GM21390 (cell line): ENCODE measurements around the gene ARSK.
"Not testable (repeated sequence)": the region's sequence is repeated elsewhere in the genome, so short reads cannot be mapped to it uniquely, and the experiment has no call there.

ENCODE experiments used
- ATAC-seq: cut with Tn5 transposase; IDR thresholded peaks from one replicate; pipeline ENCODE4 v1.9.1; 2021; ENCODE audit not compliant: unreplicated experiment

ARSK gene

DNA sequence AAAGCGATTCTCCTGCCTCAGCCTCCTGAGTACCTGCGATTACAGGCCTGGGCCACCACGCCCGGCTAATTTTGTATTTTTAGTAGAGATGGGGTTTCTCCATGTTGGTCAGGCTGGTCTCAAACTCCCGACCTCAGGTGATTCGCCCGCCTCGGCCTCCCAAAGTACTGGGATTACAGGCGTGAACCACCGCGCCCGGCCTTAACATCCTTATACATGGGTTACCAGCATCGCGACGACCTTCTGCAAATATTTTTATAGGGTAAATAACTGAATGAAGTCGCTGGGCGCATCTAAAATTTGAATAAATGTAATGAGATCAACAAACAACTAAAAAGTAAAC is 91.3 kb downstream of the ARSK start:
- ATAC-seq, result not testable (repeated sequence)

DNA sequence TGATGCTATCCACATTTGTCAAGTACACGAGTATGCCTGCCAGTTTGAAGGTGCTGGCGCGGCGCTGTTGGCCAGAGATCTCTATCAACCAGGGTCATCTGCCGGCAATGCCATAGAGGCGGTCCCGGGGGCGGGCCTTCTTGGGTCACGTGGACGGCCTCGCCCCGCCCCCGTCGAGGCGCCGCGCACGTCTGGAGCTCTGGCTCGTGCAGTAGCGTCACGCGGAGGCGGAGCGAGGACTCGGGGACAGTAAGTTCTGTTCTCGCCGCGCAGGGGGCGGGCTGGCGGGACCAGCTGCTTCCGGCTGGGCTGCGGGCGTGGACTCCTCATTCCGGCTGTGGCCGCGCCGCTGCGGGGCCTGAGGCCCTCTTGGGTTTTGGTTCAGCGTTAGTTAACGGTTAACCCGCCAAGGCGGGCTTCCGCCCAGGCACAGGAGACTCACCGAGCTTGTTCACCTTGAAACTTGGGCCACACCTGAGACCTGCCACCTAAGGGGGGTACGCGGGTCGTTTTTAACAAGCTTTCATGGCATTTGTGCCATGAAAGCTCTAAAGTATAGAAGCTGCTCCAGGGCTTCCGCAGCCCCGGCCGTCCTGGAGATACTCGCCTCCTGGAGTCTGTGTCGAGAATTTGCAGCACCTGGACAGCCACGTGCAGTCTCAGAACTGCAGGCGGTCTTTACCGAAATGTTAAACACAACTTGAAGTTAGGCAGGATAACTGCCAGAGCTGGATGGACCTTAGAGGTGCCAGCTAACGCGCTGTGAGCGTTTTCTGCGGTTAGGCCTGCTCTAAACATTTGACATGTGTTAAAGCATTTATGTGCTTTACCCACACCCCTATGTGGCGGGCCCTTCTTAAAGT is 91.9 kb downstream of the ARSK start, which contains the start of gene RFESD:
RFESD (plus strand) TSS at position 209 of the 863 bp plus-strand sequence. CDS start 5,495 bp downstream, outside the sequence.
- peak; percentile 97 for ATAC-seq

DNA sequence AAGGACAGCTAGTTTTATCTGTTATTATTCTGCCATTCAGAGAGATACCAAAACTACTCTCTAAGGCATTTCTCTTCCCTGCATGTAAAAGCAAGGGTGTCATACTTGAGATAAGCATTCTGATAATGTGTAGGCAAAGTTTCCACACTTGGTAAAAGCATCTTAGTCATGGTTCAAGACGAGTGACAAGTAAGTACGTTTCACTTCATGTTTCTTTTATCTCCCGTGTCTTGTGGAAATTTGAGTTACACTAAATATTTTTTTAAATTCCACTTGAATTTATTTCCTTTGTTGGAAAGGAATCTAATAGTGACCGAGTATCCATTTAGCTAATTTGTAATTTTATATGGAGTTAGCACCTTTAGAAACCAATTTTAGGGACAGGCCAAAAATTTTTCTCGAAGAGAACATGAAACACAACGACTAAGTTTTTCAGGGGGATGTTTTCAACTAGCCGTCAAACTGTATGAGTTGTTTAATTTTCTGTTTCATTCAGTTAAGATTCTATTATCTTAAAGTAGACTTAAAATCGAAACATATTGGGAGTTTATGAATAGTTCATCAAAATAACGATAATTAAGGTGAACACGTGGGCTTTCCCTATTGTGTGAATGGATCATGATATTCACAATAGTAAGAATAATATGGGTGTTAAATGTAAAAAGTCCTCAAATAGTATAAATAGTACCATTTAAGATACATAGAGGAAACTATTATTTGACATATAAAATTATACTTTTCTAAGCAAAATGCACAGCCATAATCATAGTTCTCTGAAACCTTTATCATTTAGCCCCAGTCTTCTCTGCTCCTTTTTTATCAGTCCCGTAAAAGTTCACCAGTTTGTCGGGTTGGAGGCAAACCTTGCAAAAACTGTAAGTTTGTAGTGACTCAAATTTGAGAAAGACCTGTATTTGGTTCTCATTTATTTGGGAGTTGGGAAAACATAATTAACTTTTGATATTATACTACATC is 93.3 kb downstream of the ARSK start:
- ATAC-seq, result no peak

DNA sequence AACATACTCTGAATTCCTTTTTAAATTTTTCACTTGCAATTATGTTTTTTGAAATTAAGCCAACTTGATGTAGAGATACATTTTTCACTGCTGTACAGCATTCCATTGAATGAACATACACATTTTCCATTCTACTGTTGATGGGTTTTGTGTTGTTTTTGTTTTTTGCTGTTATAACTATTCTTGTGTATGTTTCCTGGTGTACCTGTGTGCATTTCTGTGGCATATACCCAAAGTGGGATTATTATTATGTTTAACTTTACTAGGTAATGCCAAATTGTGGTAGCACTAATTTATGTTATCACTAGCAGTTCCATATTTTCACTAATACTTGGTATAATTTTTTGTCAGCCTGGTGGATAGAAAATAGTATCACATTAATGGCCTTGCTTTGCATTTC is 94.4 kb downstream of the ARSK start:
- no peak for ATAC-seq

DNA sequence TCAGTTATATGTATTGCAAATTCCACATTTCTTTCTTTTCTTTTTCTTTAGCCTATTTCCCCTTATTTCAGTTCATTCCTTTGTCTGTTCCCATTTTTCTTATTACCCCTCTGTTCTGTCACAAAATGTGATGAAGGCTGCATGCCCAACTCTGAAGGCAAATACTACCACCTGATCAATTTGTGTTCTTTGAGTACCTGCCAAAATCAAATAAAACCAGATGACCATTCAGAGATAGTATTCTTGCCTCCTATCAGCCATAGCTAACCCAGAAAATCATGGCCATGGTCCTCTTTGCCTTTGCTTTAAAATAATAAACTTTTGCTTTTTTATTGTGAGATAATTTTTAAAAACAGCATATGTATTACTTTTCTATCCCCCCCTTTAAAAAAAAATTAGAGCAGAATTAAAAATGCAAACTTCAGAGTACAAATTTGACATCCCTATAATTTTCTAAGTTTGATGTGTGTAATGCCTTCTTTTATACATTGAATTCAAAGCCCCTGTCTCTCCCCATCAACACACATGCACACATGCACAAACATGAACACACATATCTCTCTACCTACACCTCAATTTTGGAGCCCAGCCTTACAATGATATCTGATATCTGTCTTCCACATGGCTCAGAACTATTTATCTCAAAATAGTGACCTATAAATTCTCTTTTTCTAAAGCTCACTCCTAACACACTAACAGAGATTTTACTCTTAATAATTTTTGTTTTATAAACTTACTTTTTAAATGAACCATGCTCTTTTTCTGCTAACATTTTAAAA is 95.1 kb downstream of the ARSK start:
- no peak for ATAC-seq

DNA sequence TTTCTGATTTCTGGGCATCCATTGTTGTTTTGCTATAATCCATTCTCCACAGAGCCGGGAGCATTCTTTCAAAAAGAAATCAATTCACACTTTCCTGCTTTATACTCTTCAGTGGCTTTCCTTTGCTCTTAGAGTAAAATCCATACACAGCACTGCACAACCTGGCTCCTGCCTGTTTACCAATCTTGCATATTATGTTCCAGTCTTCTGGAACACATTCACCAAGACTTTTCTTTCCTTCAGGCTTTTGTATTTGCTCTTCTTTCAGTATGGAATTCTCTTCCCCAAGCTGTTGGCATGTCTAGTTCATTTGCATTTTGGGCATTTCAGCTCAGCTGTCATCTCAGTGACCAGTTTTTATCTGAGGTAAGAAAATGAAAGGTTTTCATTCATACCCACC is 97.9 kb downstream of the ARSK start:
- ATAC-seq, result no peak

DNA sequence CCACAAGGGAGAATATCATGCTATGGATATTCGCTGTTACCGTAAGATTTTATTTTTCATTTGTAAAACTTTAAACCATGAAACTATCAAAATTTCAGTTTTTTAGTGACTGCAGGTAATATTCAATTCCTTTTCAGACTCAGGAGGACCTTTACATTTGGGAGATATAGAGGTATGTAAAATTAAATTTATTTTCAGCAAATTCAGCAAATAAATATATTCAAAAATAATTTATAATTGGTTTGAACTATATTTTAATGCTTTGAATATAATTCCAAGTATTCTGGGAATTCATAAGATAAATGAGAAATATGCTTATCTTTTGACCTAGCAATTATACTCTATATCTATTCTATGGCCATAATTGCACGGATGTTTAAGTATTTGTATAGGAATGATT is 99.3 kb downstream of the ARSK start:
- ATAC-seq, result no peak
